Small intestine (tissue), 7 donors: Measurements from ENCODE around the gene SH3BGRL2. TPM values are rescaled to one million over a fixed set of nuclear protein-coding genes. Genes with fewer than 3 reads are reported as not detected.
"Not testable (repeated sequence)": the region's sequence is repeated elsewhere in the genome, so short reads cannot be mapped to it uniquely, and the experiment has no call there.

Source experiments
- DNase-seq, 2 donors: peaks; one replicate each; pipeline versions ENCODE4 v3.0.0 to v3.0.0-alpha.2; 2013
- FAIRE-seq: peaks from 2 replicates; lab custom pipeline; 2012; peaks lifted over from hg19 to GRCh38; lab: Jason Lieb, UNC
- H3K27ac ChIP-seq, 3 donors: one replicate each; pipeline ENCODE4 v1.5.1; 2013; ENCODE audit warnings: low read length in 2 of 3, mild to moderate bottlenecking in 2 of 3, control low read depth in 1 of 3, inconsistent platforms in 1 of 3, low read depth in 1 of 3, moderate library complexity in 1 of 3
- H3K27me3 ChIP-seq, 3 donors: one replicate each; pipeline ENCODE4 v1.6.1; 2013; ENCODE audit warnings: low read length in 3 of 3, inconsistent platforms in 1 of 3; ENCODE audit not compliant: control insufficient read depth in 3 of 3, insufficient read depth in 3 of 3
- H3K36me3 ChIP-seq, 3 donors: one replicate each; pipeline ENCODE4 v1.6.1; 2013; ENCODE audit warnings: low read length in 3 of 3, inconsistent platforms in 1 of 3, low read depth in 1 of 3, mild to moderate bottlenecking in 1 of 3, moderate library complexity in 1 of 3; ENCODE audit not compliant: control insufficient read depth in 3 of 3, insufficient read depth in 2 of 3
- H3K4me1 ChIP-seq, 3 donors: one replicate each; pipeline ENCODE4 v1.6.1; 2013; ENCODE audit warnings: low read length in 2 of 3, inconsistent platforms in 1 of 3, low read depth in 1 of 3, mild to moderate bottlenecking in 1 of 3, moderate library complexity in 1 of 3; ENCODE audit not compliant: control insufficient read depth in 3 of 3, insufficient read depth in 2 of 3
- H3K4me3 ChIP-seq, 3 donors: one replicate each; pipeline ENCODE4 v1.5.1; 2013; ENCODE audit warnings: low read length in 3 of 3, control low read depth in 1 of 3, inconsistent platforms in 1 of 3, low read depth in 1 of 3, mild to moderate bottlenecking in 1 of 3, moderate library complexity in 1 of 3
- H3K9me3 ChIP-seq, 2 donors: one replicate each; pipeline ENCODE4 v1.6.1; 2013; ENCODE audit warnings: low read depth in 1 of 2, low read length in 1 of 2; ENCODE audit not compliant: control insufficient read depth in 2 of 2, insufficient read depth in 1 of 2
- WGBS, 3 donors: extraction: QIAGEN DNeasy Blood & Tissue Kit; methylation state at CpG; one replicate each; pipeline ENCODE4 v1.1.7; 2013; 5-methylcytosine and 5-hydroxymethylcytosine counted together
- polyA plus RNA-seq, 4 donors: library from polyadenylated mRNA; stranded (reverse) in 3 of 4; unstranded in 1 of 4; fragments of 200-250 nt in 3 of 4; fragments of 120-200 nt in 1 of 4; gene quantifications; one replicate each; pipeline versions ENCODE4 v1.2.1 to v1.2.3, GENCODE V29; 2013
- donor health status: healthy with polysubstance abuse.
- donor health status: control.
- donor health status: control.
- donor health status: Bipolar disorder and iron deficiency.
- donor health status: healthy.

SH3BGRL2 gene
- polyA plus RNA-seq, 4 donors = 31.9 to 54.6 (median 38.7) TPM

GRCh38 chr6:79617518-79617941, 13.6 kb upstream of the SH3BGRL2 start:
- Histone ChIP-seq H3K4me1 (peaks cover 0 to 13% (median 0%) of the 10 kb centered on the region in 3 donors), H3K9me3 (no peaks in the 10 kb centered on the region), H3K36me3 (no peaks in the 10 kb centered on the region), H3K27me3 (no peaks in the 10 kb centered on the region), H3K27ac (no peak overlapping the region), H3K4me3 (no peak overlapping the region)
- FAIRE-seq (no peak), DNase-seq (no peak)
- WGBS, 3 donors = 22 to 58% (median 27%) methylated on average over 1 of the region's 1 CpG

- DNase-seq, H3K9me3 ChIP-seq, H3K27me3 ChIP-seq, H3K4me3 ChIP-seq, FAIRE-seq, H3K27ac ChIP-seq, H3K36me3 ChIP-seq: not testable (repeated sequence)
- WGBS, 3 donors = 81 to 94% (median 90%) methylated on average over 13 of the region's 13 CpGs
- H3K4me1 ChIP-seq = peaks cover 0 to 18% (median 0%) of the 10 kb centered on the region in 3 donors
These were observed 12.7 kb upstream of the SH3BGRL2 start for GRCh38 chr6:79618425-79618824.

- FAIRE-seq = no peak
- H3K36me3 ChIP-seq = no peaks in the 10 kb centered on the region
- peaks cover 0 to 14% (median 0%) of the 10 kb centered on the region in 3 donors for H3K4me1 ChIP-seq
- H3K9me3 ChIP-seq = no peaks in the 10 kb centered on the region
- H3K27me3 ChIP-seq = no peaks in the 10 kb centered on the region
- no peak for DNase-seq
- no peak overlapping the region for H3K27ac ChIP-seq
- WGBS, 3 donors = 84 to 91% (median 85%) methylated on average over 2 of the region's 2 CpGs
- no peak overlapping the region for H3K4me3 ChIP-seq
These were observed 9.6 kb upstream of the SH3BGRL2 start for GRCh38 chr6:79621579-79621978.

- 25 to 68% (median 39%) methylated on average over 1 of the region's 1 CpG for WGBS, 3 donors
- peak; percentile 50 to 57 for DNase-seq
These were observed 8.8 kb upstream of the SH3BGRL2 start for GRCh38 chr6:79622364-79622763.

GRCh38 chr6:79623106-79623505, 8.0 kb upstream of the SH3BGRL2 start:
- Histone ChIP-seq H3K27ac (peak overlapping the region in 1 of 3 donors; percentile 44), H3K9me3 (no peaks in the 10 kb centered on the region), H3K36me3 (no peaks in the 10 kb centered on the region), H3K27me3 (no peaks in the 10 kb centered on the region), H3K4me3 (no peak overlapping the region), H3K4me1 (peaks cover 0 to 14% (median 0%) of the 10 kb centered on the region in 3 donors)
- FAIRE-seq = no peak
- WGBS, 3 donors = 14 to 64% (median 55%) methylated on average over 5 of the region's 5 CpGs
- peak in 1 of 2 donors; percentile 57 for DNase-seq

More at GRCh38 chr6:79622364-79622763, 8.8 kb upstream of the SH3BGRL2 start:
- H3K4me1 ChIP-seq = peaks cover 0 to 14% (median 0%) of the 10 kb centered on the region in 3 donors
- no peak for FAIRE-seq
- no peaks in the 10 kb centered on the region for H3K9me3 ChIP-seq
- no peaks in the 10 kb centered on the region for H3K36me3 ChIP-seq
- H3K4me3 ChIP-seq = no peak overlapping the region
- H3K27ac ChIP-seq = peak overlapping the region in 1 of 3 donors; percentile 44
- H3K27me3 ChIP-seq = no peaks in the 10 kb centered on the region

GRCh38 chr6:79625746-79626145, 5.4 kb upstream of the SH3BGRL2 start:
- Histone ChIP-seq H3K27me3 (no peaks in the 10 kb centered on the region), H3K36me3 (no peaks in the 10 kb centered on the region), H3K9me3 (no peaks in the 10 kb centered on the region), H3K27ac (no peak overlapping the region), H3K4me3 (no peak overlapping the region), H3K4me1 (peaks cover 0 to 19% (median 0%) of the 10 kb centered on the region in 3 donors)
- FAIRE-seq (no peak), DNase-seq (no peak)

GRCh38 chr6:79626811-79627210, 4.3 kb upstream of the SH3BGRL2 start:
- Histone ChIP-seq H3K27ac (no peak overlapping the region), H3K27me3 (no peaks in the 10 kb centered on the region), H3K9me3 (no peaks in the 10 kb centered on the region), H3K36me3 (no peaks in the 10 kb centered on the region), H3K4me1 (peaks cover 0 to 20% (median 0%) of the 10 kb centered on the region in 3 donors), H3K4me3 (no peak overlapping the region)
- no peak for DNase-seq
- WGBS, 3 donors = 62 to 85% (median 79%) methylated on average over 3 of the region's 3 CpGs
- no peak for FAIRE-seq

- no peak for FAIRE-seq
These were observed 3.7 kb upstream of the SH3BGRL2 start for GRCh38 chr6:79627422-79627821.

More at GRCh38 chr6:79627422-79627821, 3.7 kb upstream of the SH3BGRL2 start:
- no peaks in the 10 kb centered on the region for H3K27me3 ChIP-seq
- no peaks in the 10 kb centered on the region for H3K36me3 ChIP-seq
- H3K9me3 ChIP-seq = no peaks in the 10 kb centered on the region
- peaks cover 0 to 14% (median 0%) of the 10 kb centered on the region in 3 donors for H3K4me1 ChIP-seq
- no peak overlapping the region for H3K27ac ChIP-seq
- DNase-seq = no peak
- no peak overlapping the region for H3K4me3 ChIP-seq
